GM12892 (cell line): ENCODE data around the gene ZNF385C.

ENCODE experiments used
- DNase-seq: peaks from one replicate; pipeline ENCODE4 v3.0.0; 2011; ENCODE audit not compliant: insufficient read length
- FAIRE-seq: peaks from 2 replicates; lab custom pipeline; 2011; peaks lifted over from hg19 to GRCh38; lab: Jason Lieb, UNC
- POLR2A ChIP-seq: IDR thresholded peaks from 2 replicates; pipeline ENCODE4 v1.6.1; 2011; ENCODE audit warnings: low read depth, low read length, control low read depth
- POLR2AphosphoS5 ChIP-seq: IDR thresholded peaks from 2 replicates; pipeline ENCODE4 v1.6.1; 2011; ENCODE audit warnings: low read depth, low read length, control low read depth
- TAF1 ChIP-seq: IDR thresholded peaks from 2 replicates; pipeline ENCODE4 v1.6.1; 2011; ENCODE audit warnings: low read depth, mild to moderate bottlenecking, control low read depth, low read length, borderline replicate concordance

Gene ZNF385C

GRCh38 chr17:42051013-42051400, 47.3 kb downstream of the ZNF385C start:
- no peak for FAIRE-seq
- TF ChIP-seq POLR2AphosphoS5 (no peak), POLR2A (no peak), TAF1 (no peak)
- DNase-seq, result no peak

GRCh38 chr17:42050393-42051012, 47.8 kb downstream of the ZNF385C start, which contains the start of gene C17orf113:
Gene C17orf113 (minus strand): TSS chr17:42050601. CDS start chr17:42043376, 7,225 bp downstream.
- no peak for TF ChIP-seq POLR2AphosphoS5
- no peak for TF ChIP-seq TAF1
- no peak for TF ChIP-seq POLR2A
- peak; percentile 51 for FAIRE-seq

GRCh38 chr17:42049834-42050392, 48.4 kb downstream of the ZNF385C start:
- no peak for DNase-seq
- FAIRE-seq, result no peak
- no peak for TF ChIP-seq POLR2A
- no peak for TF ChIP-seq POLR2AphosphoS5
- no peak for TF ChIP-seq TAF1

More at GRCh38 chr17:42050393-42051012, 47.8 kb downstream of the ZNF385C start, which contains the start of gene C17orf113:
- peak; percentile 74 for DNase-seq

- FAIRE-seq, result no peak
Observed at GRCh38 chr17:42047343-42047742, 50.9 kb downstream of the ZNF385C start.

GRCh38 chr17:42045719-42046118, 52.6 kb downstream of the ZNF385C start:
- no peak for TF ChIP-seq POLR2A
- no peak for TF ChIP-seq POLR2AphosphoS5
- TF ChIP-seq TAF1, result no peak
- DNase-seq, result no peak
- no peak for FAIRE-seq

More at GRCh38 chr17:42047343-42047742, 50.9 kb downstream of the ZNF385C start:
- TF ChIP-seq TAF1 (no peak), POLR2AphosphoS5 (no peak), POLR2A (no peak)
- DNase-seq, result no peak

- DNase-seq (no peak), FAIRE-seq (no peak)
- no peak for TF ChIP-seq POLR2AphosphoS5
- TF ChIP-seq TAF1, result no peak
- TF ChIP-seq POLR2A, result no peak
Observed at GRCh38 chr17:42042598-42043319, 55.5 kb downstream of the ZNF385C start.

GRCh38 chr17:42041619-42042018, 56.7 kb downstream of the ZNF385C start:
- no peak for FAIRE-seq
- DNase-seq, result no peak
- no peak for TF ChIP-seq POLR2AphosphoS5
- no peak for TF ChIP-seq POLR2A
- no peak for TF ChIP-seq TAF1

- TF ChIP-seq POLR2AphosphoS5 (no peak), POLR2A (no peak), TAF1 (no peak)
- FAIRE-seq (no peak), DNase-seq (no peak)
Observed at GRCh38 chr17:42040818-42041217, 57.5 kb downstream of the ZNF385C start.

GRCh38 chr17:42039794-42040763, 58.2 kb downstream of the ZNF385C start:
- DNase-seq (no peak), FAIRE-seq (no peak)
- TF ChIP-seq POLR2A (no peak), TAF1 (no peak), POLR2AphosphoS5 (no peak)

- TF ChIP-seq TAF1 (no peak), POLR2AphosphoS5 (no peak), POLR2A (no peak)
- DNase-seq (no peak), FAIRE-seq (peak; percentile 80)
Observed at GRCh38 chr17:42038221-42038973, 59.9 kb downstream of the ZNF385C start.
